Muscle layer of colon (tissue), 2 donors: ENCODE data around the gene REPS1.
A peak's percentile ranks its signal among the peaks of the same experiment; 100 is the strongest.
"Not testable (repeated sequence)": the region's sequence is repeated elsewhere in the genome, so short reads cannot be mapped to it uniquely, and the experiment has no call there.

Source experiments
- H3K27ac ChIP-seq: one replicate; pipeline ENCODE4 v1.7.0; 2013; ENCODE audit warnings: low read depth, mild to moderate bottlenecking, low read length, moderate library complexity
- H3K27me3 ChIP-seq, 2 donors: one replicate each; pipeline ENCODE4 v1.7.0; 2013; ENCODE audit warnings: low read length in 2 of 2, mild to moderate bottlenecking in 2 of 2; ENCODE audit not compliant: insufficient read depth in 2 of 2, control insufficient read depth in 1 of 2
- H3K36me3 ChIP-seq: one replicate; pipeline ENCODE4 v1.7.0; 2013; ENCODE audit warnings: mild to moderate bottlenecking, low read length; ENCODE audit not compliant: insufficient read depth
- H3K4me1 ChIP-seq: one replicate; pipeline ENCODE4 v1.7.0; 2013; ENCODE audit warnings: mild to moderate bottlenecking, low read length; ENCODE audit not compliant: insufficient read depth
- H3K4me3 ChIP-seq, 2 donors: one replicate each; pipeline ENCODE4 v1.7.0; 2013; ENCODE audit warnings: low read length in 2 of 2, low read depth in 1 of 2, mild to moderate bottlenecking in 1 of 2, moderate library complexity in 1 of 2
- H3K9ac ChIP-seq: one replicate; pipeline ENCODE4 v1.7.0; 2013; ENCODE audit warnings: low read length
- H3K9me3 ChIP-seq: one replicate; pipeline ENCODE4 v1.7.0; 2013; ENCODE audit warnings: mild to moderate bottlenecking, low read length
- donor health status: abdominal sarcoma.
- donor health status: Adenocarcinoma of cecum.

Gene REPS1

DNA sequence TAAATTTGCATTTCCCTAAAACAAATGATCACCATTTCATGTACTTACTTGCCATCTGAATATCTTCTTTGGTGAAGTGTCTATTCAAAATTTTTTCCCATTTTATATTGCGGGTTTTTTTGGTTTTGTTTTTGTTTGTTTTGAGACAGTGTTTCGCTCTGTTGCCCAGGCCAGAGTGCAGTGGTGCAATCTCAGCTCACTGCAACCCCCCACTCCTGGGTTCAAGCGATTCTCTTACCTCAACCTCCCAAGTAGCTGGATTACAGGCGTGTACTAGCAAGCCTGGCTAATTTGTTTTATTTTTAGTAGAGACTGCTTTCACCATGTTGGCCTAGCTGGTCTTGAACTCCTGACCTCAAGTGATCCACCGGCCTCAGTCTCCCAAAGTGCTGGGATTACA lies 9.1 kb upstream of the REPS1 start:
- Histone ChIP-seq H3K36me3 (no peaks in the 10 kb centered on the region), H3K27ac (no peak overlapping the region), H3K27me3 (no peaks in the 10 kb centered on the region), H3K9ac (no peak overlapping the region), H3K9me3 (no peaks in the 10 kb centered on the region), H3K4me1 (no peaks in the 10 kb centered on the region), H3K4me3 (no peak overlapping the region)

GRCh38 chr6:138996524-138996923 lies 8.5 kb upstream of the REPS1 start:
- Histone ChIP-seq H3K9me3 (no peaks in the 10 kb centered on the region), H3K4me1 (no peaks in the 10 kb centered on the region), H3K27ac (no peak overlapping the region), H3K36me3 (no peaks in the 10 kb centered on the region), H3K4me3 (no peak overlapping the region), H3K27me3 (no peaks in the 10 kb centered on the region), H3K9ac (no peak overlapping the region)

- not testable (repeated sequence) for H3K27ac ChIP-seq, H3K36me3 ChIP-seq, H3K4me3 ChIP-seq, H3K27me3 ChIP-seq, H3K4me1 ChIP-seq, H3K9me3 ChIP-seq, H3K9ac ChIP-seq
Observed at GRCh38 chr6:138993410-138993809, 5.4 kb upstream of the REPS1 start.

- not testable (repeated sequence) for H3K27ac ChIP-seq, H3K36me3 ChIP-seq, H3K27me3 ChIP-seq, H3K9me3 ChIP-seq, H3K4me3 ChIP-seq, H3K4me1 ChIP-seq, H3K9ac ChIP-seq
Observed at GRCh38 chr6:138992965-138993364, 4.9 kb upstream of the REPS1 start.

GRCh38 chr6:138991206-138991605 lies 3.2 kb upstream of the REPS1 start:
- Histone ChIP-seq H3K9me3 (no peaks in the 10 kb centered on the region), H3K27ac (no peak overlapping the region), H3K36me3 (no peaks in the 10 kb centered on the region), H3K9ac (no peak overlapping the region), H3K4me1 (peaks cover 9% of the 10 kb centered on the region), H3K4me3 (no peak overlapping the region), H3K27me3 (no peaks in the 10 kb centered on the region)

GRCh38 chr6:138989098-138989983 lies 1.3 kb upstream of the REPS1 start:
- Histone ChIP-seq H3K9me3 (no peaks in the 10 kb centered on the region), H3K4me1 (peaks cover 17% of the 10 kb centered on the region), H3K4me3 (no peak overlapping the region), H3K9ac (no peak overlapping the region), H3K27ac (no peak overlapping the region), H3K27me3 (no peaks in the 10 kb centered on the region), H3K36me3 (no peaks in the 10 kb centered on the region)

GRCh38 chr6:138988469-138988834 lies 399 bp upstream of the REPS1 start:
- Histone ChIP-seq H3K4me3 (peak overlapping the region; percentile 54 to 89), H3K4me1 (peaks cover 17% of the 10 kb centered on the region), H3K9me3 (no peaks in the 10 kb centered on the region), H3K27me3 (no peaks in the 10 kb centered on the region), H3K27ac (peak overlapping the region; percentile 92), H3K36me3 (no peaks in the 10 kb centered on the region), H3K9ac (peak overlapping the region; percentile 38)

DNA sequence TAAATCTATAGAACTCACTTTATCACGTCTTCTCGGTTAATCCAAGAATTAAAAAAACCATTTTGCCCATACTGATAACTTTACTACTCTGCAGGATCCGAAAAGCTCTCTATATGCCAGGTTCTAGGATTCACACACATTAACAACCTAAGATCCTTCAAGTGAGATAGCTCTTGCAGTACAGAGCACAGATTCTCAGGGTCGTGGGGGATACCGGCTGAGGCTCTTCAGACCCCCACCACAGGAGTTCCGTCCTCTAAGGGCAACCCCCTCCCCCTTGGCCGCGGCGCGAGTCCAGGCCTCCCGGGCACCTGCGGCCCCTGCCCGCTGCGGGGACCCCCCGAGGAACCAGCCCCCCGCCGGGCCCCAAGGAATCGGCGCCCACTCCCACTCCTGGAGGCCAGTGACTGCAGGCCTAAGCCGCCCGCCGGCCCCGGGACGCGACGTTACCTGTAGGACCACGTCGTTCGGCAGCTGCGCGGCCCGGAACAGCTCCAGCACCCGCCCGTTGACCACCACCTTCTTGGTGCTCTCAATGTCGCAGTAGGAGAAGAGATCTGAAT lies 892 bp downstream of the REPS1 start:
- peak overlapping the region; percentile 77 for H3K27ac ChIP-seq
- H3K27me3 ChIP-seq, result no peaks in the 10 kb centered on the region
- H3K9ac ChIP-seq, result peak overlapping the region; percentile 55
- H3K4me3 ChIP-seq, result peak overlapping the region; percentile 68 to 89
- H3K9me3 ChIP-seq, result no peaks in the 10 kb centered on the region
- H3K36me3 ChIP-seq, result no peaks in the 10 kb centered on the region
- peaks cover 24% of the 10 kb centered on the region for H3K4me1 ChIP-seq

DNA sequence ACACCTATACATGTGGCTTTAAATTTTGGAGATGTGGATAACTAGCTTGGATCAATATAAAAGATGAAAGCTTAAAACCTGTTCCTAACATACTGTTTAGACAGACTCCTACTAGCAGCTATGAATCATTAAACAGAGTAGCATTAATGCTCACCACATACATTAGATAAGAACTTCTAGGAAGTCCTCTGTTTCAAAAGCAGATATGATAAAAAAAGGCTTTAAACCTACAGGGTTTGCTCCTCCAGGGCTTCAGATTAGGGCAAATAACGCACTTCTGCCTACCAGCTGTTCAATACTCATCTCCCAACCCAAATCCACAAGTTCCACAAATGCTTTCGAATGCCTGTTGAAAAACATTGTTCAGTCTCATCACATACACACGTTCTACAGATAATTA lies 1.5 kb downstream of the REPS1 start:
- Histone ChIP-seq H3K36me3 (no peaks in the 10 kb centered on the region), H3K27me3 (no peaks in the 10 kb centered on the region), H3K27ac (no peak overlapping the region), H3K9me3 (no peaks in the 10 kb centered on the region), H3K9ac (peak overlapping the region; percentile 55), H3K4me3 (peak overlapping the region; percentile 68 to 89), H3K4me1 (peaks cover 30% of the 10 kb centered on the region)

DNA sequence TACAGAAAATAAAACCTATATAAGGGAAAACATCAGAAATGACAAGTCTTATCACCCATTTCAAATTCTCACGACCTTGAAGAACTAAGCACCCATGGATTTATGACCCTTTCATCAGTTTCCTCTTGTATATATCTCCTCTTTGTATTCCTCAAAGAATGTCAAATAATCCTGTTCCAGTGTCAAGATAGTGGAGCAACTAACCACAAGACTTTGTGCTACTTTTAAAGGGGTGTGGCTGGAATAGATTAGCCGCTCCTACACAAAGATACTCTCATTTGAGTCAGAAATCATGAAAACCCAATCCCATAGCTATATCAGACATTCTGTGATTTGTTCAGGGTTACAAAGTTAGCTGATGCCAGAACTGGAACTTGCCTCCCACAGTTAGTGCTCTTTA lies 6.6 kb downstream of the REPS1 start:
- Histone ChIP-seq H3K36me3 (no peaks in the 10 kb centered on the region), H3K9ac (no peak overlapping the region), H3K4me1 (peaks cover 26% of the 10 kb centered on the region), H3K27ac (no peak overlapping the region), H3K27me3 (no peaks in the 10 kb centered on the region), H3K4me3 (no peak overlapping the region), H3K9me3 (no peaks in the 10 kb centered on the region)

DNA sequence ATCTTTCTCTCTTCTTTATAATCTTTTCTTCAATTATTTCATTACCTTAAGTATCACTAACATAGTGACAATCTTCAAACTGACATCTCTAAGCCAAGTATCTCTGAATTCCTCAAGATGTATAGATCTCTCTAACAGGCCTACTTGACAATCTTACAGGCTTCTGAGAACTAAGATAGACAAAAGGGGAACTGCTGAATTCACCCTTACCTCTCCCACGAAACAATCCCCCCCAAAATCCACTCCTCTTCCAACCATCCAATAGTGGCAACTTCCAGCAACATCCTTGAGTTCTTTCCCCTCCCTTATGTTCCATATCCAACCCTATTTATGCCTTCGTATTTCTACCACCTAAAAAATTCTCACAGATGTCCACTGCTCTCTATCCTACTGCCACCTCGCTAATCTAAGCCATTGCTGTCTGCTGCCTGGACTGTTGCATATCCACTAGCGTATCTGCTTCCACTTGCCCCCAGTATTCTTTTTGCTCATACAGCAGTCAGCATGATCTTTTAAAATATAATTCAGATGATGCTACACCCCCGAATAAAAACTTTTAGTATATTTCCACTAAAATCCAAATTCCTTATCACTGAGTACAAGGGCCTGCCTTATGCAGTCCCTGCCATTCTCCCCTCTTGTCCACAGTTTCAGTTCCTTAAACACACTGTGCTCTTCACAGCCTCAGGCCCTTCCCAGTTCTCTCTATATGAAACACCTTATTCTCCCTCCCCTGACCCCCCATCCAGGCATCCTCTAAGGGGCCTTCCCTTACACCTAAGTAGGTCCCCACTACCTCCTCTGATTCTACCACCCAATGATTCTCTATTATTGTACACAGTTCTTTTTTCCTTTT lies 8.0 kb downstream of the REPS1 start:
- Histone ChIP-seq H3K4me3 (no peak overlapping the region), H3K27ac (no peak overlapping the region), H3K27me3 (no peaks in the 10 kb centered on the region), H3K36me3 (no peaks in the 10 kb centered on the region), H3K9me3 (no peaks in the 10 kb centered on the region), H3K9ac (no peak overlapping the region), H3K4me1 (peaks cover 16% of the 10 kb centered on the region)
